HG03378 (cell line): ENCODE measurements around the gene SFTPA2.
"Not testable (repeated sequence)": the region's sequence is repeated elsewhere in the genome, so short reads cannot be mapped to it uniquely, and the experiment has no call there.

Experiments used
- ATAC-seq: cut with Tn5 transposase; IDR thresholded peaks from one replicate; pipeline ENCODE4 v1.9.1; 2021; ENCODE audit warnings: mild to moderate bottlenecking, moderate library complexity; ENCODE audit not compliant: unreplicated experiment

Gene SFTPA2

DNA sequence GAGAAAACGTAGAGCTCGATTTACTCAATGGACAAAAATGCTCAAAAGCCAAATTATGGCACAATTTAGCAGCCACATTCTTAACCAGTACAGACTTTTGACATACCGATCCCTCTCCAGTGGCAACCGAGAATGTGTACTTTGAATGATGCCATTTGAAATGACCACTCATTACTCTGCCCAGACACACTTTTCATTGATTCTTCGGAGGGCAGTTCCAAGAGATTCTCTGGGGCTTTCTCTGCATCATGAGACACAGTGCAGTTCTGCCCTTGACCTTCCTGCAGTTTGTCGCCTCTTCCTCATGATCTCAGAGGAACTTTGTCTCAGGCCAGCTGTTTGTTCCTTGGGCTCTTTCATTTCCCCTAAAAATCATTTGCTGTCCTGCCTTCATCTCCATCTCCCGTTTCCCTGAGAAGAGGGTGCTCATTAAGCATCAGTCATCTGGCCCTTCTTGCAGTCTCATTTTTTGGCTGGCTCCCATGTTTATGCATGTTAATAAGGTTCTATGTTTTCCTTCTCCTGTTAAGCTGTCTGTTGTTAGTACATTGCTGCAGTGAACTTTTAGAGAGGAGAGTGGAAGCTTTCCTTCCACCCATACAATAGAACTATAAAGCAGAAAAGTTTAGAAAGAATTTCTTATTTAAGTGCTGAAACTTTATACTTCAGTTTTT lies 43.5 kb downstream of the SFTPA2 start:
- not testable (repeated sequence) for ATAC-seq

DNA sequence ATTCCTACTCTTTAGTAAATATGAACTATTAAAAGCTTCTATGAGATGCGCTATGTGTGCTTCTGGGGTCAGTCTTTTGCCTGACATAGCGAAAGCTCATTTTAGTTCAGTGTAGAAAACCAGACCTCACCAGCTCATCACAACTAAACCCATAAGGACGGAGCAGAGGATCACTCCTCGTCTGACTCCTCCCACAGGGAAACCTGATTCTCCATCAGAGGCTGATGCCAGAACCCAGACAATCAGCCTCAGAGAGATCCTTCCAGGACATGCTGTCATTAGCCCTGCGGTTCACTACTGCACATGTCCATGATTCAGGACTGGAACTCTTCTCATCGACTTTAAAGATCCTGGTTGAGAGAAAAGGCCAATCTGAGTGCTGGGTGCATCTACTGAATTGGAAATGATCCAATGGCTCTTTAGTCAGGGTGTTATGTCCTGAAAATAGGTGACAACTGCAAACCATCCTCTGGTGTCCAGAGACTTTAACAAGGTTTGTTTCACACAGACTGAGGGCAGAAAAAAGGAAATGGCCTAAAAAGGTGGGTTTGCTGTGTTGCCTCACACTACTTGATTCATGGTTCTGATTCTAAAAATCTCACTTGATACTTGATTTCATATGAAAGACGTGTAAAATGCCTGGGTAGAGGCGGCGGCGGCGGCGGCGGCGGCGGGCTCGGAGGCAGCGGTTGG lies 48.2 kb downstream of the SFTPA2 start, which contains the start of gene EIF5AL1:
Gene EIF5AL1 (plus strand): TSS at position 643 of the 693 bp plus-strand sequence. CDS start 117 bp downstream, outside the sequence.
- not testable (repeated sequence) for ATAC-seq

DNA sequence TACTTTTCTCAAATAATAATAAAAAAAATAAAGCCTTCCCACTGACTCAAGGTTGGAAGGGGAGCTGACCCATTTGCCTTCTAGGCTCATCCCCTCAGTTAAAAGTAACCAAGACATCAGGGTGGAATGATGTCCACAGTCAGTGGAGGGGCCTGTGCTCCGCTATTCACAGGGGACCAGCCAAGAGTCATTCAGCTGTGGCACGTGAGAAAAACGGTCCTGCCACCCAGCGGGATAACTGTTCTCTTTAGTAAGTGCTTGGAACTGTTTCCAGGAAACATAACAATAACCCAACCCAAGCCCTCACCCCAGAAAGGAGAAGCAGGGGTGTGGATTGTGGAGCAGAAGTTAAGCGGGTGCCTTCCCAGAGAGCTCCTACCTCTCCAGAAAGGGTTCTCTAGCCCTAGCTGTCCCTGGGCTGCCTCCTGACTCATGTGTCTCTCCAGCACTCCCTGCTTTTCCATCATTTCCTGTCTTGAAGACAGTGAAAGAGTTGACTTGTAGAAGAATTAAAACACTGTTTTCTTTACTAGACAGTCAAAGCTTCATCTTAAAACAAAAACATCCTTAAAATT lies 50.2 kb downstream of the SFTPA2 start:
- not testable (repeated sequence) for ATAC-seq

DNA sequence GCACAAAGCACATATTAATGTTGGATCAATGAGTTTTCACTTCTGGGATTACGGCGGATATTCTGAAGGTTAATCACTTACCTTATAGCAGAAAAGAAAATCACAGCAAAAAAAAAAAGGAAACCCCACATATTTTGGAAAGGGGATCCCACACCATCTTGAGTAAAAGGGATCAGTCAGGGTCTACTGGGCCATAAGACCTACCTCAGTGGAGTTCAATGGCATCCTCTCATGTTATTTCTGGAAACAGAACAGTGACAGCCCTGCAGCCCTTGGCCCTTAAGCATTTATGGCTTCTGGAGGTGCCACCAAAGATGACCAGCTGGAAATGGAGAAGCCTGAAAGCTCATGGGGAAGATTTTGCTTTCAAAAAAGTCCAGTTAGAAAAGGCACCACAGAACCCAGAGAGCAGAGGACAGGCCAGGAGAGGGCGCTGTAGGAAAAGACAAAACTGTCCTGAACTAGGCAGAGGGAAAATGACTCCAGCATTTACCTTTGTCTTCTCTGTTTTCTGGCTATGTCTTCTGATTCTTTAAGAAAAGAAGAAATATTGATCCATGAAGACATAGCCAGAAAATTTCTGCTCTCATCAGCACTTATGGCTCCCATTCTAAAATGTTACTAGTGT lies 50.8 kb downstream of the SFTPA2 start:
- ATAC-seq, result not testable (repeated sequence)

DNA sequence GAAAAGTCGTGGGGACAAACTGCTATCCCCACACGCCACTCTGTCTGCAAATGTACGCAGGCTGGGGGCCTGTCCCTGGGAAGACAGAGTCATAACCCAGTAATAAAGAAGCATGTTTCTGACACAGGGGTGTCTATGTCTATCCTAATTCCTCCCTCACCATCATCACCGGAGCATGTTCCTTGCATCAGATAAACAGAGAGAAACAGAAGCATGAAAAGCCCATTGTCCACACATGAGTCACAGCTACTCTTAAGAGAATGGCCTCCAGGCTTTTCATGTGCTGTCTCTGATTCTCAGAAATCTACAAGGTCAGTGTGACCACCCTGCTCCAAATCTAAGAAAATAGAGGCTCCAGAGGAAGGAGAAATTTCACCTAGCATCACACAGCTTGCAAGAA lies 52.0 kb downstream of the SFTPA2 start:
- ATAC-seq, result not testable (repeated sequence)

DNA sequence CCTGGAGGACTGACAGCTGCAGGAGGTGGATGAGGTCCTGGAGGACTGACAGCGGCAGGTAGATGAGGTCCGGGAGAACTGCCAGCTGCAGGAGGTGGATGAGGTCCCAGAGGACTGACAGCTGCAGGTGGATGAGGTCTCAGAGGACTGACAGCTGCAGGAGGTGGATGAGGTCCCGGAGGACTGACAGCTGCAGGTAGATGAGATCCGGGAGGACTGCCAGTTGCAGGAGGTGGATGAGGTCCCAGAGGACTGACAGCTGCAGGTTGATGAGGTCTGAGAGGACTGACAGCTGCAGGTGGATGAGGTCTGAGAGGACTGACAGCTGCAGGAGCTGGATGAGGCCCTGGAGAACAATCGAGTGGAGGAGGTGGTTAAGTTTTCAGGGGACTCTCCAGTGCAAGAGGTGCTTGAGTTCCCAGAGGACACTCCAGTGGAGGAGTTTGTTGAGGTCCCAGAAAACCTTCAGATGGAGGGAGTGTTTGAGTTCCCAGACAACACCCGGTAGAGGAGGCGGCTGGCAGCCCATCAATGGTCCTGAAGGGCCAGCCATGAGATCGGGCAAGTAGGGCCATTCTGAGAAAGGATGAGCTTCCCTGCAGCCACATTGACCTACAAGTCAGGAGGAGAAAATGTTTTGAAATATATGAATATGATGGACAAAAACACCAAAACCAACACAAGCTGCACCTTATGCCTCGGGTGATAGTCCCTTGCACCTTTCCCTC lies 52.6 kb downstream of the SFTPA2 start:
- ATAC-seq, result no peak
